GM12872 (cell line): ENCODE results near the gene PCDHA8.

Experiments used
- TF ChIP-seq, protein P1 (sequence below): IDR thresholded peaks from 3 replicates; pipeline ENCODE4 v1.5.1; 2011; ENCODE audit warnings: low read depth, mild to moderate bottlenecking, low read length, moderate library complexity; ENCODE audit not compliant: insufficient read depth

Gene PCDHA8

DNA sequence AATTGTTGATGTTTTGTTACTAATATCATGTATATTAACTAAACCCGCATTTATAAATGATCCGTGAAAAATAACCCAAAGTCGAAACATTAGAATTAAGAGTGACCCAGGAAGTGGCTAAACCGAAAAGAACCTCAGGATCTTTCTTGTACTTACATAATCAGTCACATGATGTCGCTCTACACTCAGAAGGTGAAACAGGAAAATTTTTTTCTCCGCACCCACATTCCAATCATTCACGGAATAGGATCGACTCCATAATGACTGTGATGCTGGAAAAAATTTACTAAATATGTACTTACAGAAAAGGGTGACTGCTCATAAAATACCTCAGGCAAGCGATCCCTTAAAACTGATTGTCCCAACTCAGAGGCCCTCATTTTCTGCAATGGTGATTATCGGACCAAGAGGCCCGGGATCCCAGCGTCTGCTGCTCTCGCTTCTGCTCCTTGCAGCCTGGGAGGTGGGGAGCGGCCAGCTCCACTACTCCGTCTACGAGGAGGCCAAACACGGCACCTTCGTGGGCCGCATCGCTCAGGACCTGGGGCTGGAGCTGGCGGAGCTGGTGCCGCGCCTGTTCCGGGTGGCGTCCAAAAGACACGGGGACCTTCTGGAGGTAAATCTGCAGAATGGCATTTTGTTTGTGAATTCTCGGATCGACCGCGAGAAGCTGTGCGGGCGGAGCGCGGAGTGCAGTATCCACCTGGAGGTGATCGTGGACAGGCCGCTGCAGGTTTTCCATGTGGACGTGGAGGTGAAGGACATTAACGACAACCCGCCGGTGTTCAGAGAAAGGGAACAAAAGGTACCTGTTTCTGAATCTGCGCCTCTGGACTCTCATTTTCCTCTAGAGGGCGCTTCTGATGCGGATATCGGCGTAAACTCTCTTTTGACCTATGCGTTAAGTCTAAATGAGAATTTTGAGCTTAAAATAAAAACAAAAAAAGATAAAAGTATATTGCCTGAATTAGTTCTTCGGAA is 34.4 kb downstream of the PCDHA8 start, which contains the start of gene PCDHA12:
PCDHA12 (plus strand) TSS at position 224 of the 981 bp plus-strand sequence; CDS start at position 389, 165 bp downstream.
- TF ChIP-seq, protein P1, sequence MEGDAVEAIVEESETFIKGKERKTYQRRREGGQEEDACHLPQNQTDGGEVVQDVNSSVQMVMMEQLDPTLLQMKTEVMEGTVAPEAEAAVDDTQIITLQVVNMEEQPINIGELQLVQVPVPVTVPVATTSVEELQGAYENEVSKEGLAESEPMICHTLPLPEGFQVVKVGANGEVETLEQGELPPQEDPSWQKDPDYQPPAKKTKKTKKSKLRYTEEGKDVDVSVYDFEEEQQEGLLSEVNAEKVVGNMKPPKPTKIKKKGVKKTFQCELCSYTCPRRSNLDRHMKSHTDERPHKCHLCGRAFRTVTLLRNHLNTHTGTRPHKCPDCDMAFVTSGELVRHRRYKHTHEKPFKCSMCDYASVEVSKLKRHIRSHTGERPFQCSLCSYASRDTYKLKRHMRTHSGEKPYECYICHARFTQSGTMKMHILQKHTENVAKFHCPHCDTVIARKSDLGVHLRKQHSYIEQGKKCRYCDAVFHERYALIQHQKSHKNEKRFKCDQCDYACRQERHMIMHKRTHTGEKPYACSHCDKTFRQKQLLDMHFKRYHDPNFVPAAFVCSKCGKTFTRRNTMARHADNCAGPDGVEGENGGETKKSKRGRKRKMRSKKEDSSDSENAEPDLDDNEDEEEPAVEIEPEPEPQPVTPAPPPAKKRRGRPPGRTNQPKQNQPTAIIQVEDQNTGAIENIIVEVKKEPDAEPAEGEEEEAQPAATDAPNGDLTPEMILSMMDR, result no peak

DNA sequence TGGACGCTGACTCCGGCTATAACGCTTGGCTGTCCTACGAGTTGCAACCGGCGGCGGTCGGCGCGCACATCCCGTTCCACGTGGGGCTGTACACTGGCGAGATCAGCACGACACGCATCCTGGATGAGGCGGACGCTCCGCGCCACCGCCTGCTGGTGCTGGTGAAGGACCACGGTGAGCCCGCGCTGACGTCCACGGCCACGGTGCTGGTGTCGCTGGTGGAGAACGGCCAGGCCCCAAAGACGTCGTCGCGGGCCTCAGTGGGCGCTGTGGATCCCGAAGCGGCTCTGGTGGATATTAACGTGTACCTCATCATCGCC is 36.2 kb downstream of the PCDHA8 start:
- TF ChIP-seq, protein P1, result no peak

DNA sequence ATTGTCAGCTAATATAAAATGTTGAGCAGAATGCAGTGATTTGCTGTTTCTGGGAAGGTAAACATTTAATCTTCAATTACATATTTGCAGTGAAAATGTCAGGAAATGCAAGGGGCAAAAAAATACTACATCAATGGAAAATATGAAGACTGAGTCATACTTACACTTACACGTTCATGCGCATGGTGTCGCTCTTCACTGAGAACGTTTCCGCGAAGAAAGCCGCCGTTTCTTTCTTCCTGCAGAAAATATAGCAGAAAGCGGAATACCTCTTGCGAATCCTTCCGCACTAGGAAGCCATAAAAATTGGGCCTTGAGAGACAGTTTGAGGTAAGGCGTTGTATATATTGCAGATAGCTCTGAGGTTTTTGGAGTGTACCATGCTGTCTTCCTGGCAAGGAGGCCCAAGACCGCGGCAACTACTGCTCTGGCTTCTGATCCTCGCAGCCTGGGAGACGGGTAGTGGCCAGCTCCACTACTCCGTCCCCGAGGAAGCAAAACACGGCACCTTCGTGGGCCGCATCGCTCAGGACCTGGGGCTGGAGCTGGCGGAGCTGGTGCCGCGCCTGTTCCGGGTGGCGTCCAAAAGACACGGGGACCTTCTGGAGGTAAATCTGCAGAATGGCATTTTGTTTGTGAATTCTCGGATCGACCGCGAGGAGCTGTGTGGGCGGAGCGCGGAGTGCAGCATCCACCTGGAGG is 41.1 kb downstream of the PCDHA8 start, which contains the start of gene PCDHA13:
PCDHA13 (plus strand) TSS at position 236 of the 702 bp plus-strand sequence; CDS start at position 381, 145 bp downstream.
- TF ChIP-seq, protein P1, result no peak

DNA sequence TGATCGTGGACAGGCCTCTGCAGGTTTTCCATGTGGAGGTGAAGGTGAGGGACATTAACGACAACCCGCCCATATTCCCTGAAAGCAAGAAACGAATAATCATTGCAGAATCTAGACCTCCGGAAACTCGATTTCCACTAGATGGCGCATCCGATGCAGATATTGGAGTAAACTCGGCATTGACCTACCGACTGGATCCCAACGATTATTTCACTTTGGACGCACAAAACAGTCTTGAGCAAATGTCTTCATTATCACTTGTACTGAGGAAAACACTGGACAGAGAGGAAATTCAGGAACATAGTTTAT is 41.6 kb downstream of the PCDHA8 start:
- TF ChIP-seq, protein P1, result no peak

DNA sequence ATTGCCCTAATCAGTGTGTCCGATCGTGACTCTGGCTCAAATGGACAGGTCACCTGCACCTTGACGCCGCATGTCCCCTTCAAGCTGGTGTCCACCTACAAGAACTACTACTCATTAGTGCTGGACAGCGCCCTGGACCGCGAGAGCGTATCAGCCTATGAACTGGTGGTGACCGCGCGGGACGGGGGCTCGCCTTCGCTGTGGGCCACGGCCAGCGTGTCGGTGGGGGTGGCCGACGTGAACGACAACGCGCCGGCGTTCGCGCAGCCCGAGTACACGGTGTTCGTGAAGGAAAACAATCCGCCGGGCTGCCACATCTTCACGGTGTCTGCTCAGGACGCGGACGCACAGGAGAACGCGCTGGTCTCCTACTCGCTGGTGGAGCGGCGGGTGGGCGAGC is 42.4 kb downstream of the PCDHA8 start:
- TF ChIP-seq, protein P1, result no peak

- TF ChIP-seq, protein P1, result no peak
Observed at GRCh38 chr5:140883927-140884697, 43.1 kb downstream of the PCDHA8 start.
